DMS153 treated with DMSO at 0.1 percent for 48 hours (cell line): ENCODE measurements around the gene MALT1.
"Not testable (repeated sequence)": the region's sequence is repeated elsewhere in the genome, so short reads cannot be mapped to it uniquely, and the experiment has no call there.

ENCODE experiments used
- DNase-seq: peaks from one replicate; lab custom pipeline; 2025; ENCODE audit not compliant: unreplicated experiment; lab: John Stamatoyannopoulos, UW

MALT1 gene

GRCh38 chr18:58728719-58729118 lies 57.5 kb downstream of the MALT1 start:
- no peak for DNase-seq

- DNase-seq: no peak
These were observed 59.4 kb downstream of the MALT1 start for GRCh38 chr18:58730618-58731017.

- DNase-seq: no peak
These were observed 61.2 kb downstream of the MALT1 start for GRCh38 chr18:58732471-58732870.

GRCh38 chr18:58733866-58734265 lies 62.6 kb downstream of the MALT1 start:
- DNase-seq: no peak

GRCh38 chr18:58738322-58738721 lies 67.1 kb downstream of the MALT1 start:
- DNase-seq: no peak

- DNase-seq: no peak
These were observed 74.6 kb downstream of the MALT1 start for GRCh38 chr18:58745914-58746313.

- no peak for DNase-seq
These were observed 77.8 kb downstream of the MALT1 start for GRCh38 chr18:58748899-58749595.

GRCh38 chr18:58753976-58754375 lies 82.7 kb downstream of the MALT1 start:
- no peak for DNase-seq

- DNase-seq: no peak
These were observed 83.3 kb downstream of the MALT1 start for GRCh38 chr18:58754544-58755068.

GRCh38 chr18:58755304-58756010 lies 84.2 kb downstream of the MALT1 start:
- DNase-seq: no peak

GRCh38 chr18:58756148-58756547 lies 84.9 kb downstream of the MALT1 start:
- no peak for DNase-seq

GRCh38 chr18:58756596-58757240 lies 85.5 kb downstream of the MALT1 start:
- no peak for DNase-seq

GRCh38 chr18:58757351-58757750 lies 86.1 kb downstream of the MALT1 start:
- DNase-seq: not testable (repeated sequence)

GRCh38 chr18:58758046-58758445 lies 86.8 kb downstream of the MALT1 start:
- DNase-seq: no peak

- no peak for DNase-seq
These were observed 87.3 kb downstream of the MALT1 start for GRCh38 chr18:58758606-58759005.

GRCh38 chr18:58761241-58761969 lies 90.1 kb downstream of the MALT1 start:
- no peak for DNase-seq

- no peak for DNase-seq
These were observed 90.9 kb downstream of the MALT1 start for GRCh38 chr18:58761970-58762780.

- DNase-seq: no peak
These were observed 91.5 kb downstream of the MALT1 start for GRCh38 chr18:58762781-58763171.

- no peak for DNase-seq
These were observed 94.9 kb downstream of the MALT1 start for GRCh38 chr18:58766164-58766563.

- no peak for DNase-seq
These were observed 95.7 kb downstream of the MALT1 start for GRCh38 chr18:58766946-58767345.
